NCI-H1048 (cell line): ENCODE measurements around the gene KCND2.

Experiments used
- DNase-seq: peaks from one replicate; lab custom pipeline; 2025; lab: John Stamatoyannopoulos, UW

Gene KCND2

GRCh38 chr7:120412139-120413050 is 139.4 kb downstream of the KCND2 start:
- DNase-seq: no peak

GRCh38 chr7:120413164-120413563 is 140.2 kb downstream of the KCND2 start:
- no peak for DNase-seq

- DNase-seq: no peak
Measured at GRCh38 chr7:120417244-120417979, 144.4 kb downstream of the KCND2 start.

- no peak for DNase-seq
Measured at GRCh38 chr7:120421151-120421651, 148.2 kb downstream of the KCND2 start.

GRCh38 chr7:120431016-120431415 is 158.0 kb downstream of the KCND2 start:
- no peak for DNase-seq

- DNase-seq: no peak
Measured at GRCh38 chr7:120436487-120437060, 163.6 kb downstream of the KCND2 start.

GRCh38 chr7:120441850-120442249 is 168.9 kb downstream of the KCND2 start:
- no peak for DNase-seq

- no peak for DNase-seq
Measured at GRCh38 chr7:120442838-120443237, 169.9 kb downstream of the KCND2 start.

GRCh38 chr7:120444650-120445049 is 171.7 kb downstream of the KCND2 start:
- DNase-seq: no peak

- no peak for DNase-seq
Measured at GRCh38 chr7:120445276-120445675, 172.3 kb downstream of the KCND2 start.

GRCh38 chr7:120452665-120453064 is 179.7 kb downstream of the KCND2 start:
- DNase-seq: no peak

- no peak for DNase-seq
Measured at GRCh38 chr7:120456699-120457098, 183.7 kb downstream of the KCND2 start.

GRCh38 chr7:120460949-120461348 is 188.0 kb downstream of the KCND2 start:
- no peak for DNase-seq

GRCh38 chr7:120462991-120463390 is 190.0 kb downstream of the KCND2 start:
- DNase-seq: no peak

GRCh38 chr7:120464104-120464503 is 191.1 kb downstream of the KCND2 start:
- DNase-seq: no peak

- DNase-seq: no peak
Measured at GRCh38 chr7:120467676-120468075, 194.7 kb downstream of the KCND2 start.

GRCh38 chr7:120468611-120469010 is 195.6 kb downstream of the KCND2 start:
- DNase-seq: no peak

GRCh38 chr7:120472892-120473291 is 199.9 kb downstream of the KCND2 start:
- no peak for DNase-seq

- DNase-seq: no peak
Measured at GRCh38 chr7:120473352-120473751, 200.4 kb downstream of the KCND2 start.

- no peak for DNase-seq
Measured at GRCh38 chr7:120475994-120476393, 203.0 kb downstream of the KCND2 start.

- DNase-seq: no peak
Measured at GRCh38 chr7:120480472-120480871, 207.5 kb downstream of the KCND2 start.

GRCh38 chr7:120480930-120481329 is 208.0 kb downstream of the KCND2 start:
- no peak for DNase-seq

- no peak for DNase-seq
Measured at GRCh38 chr7:120486164-120486563, 213.2 kb downstream of the KCND2 start.
